Umbilical cord (tissue), 2 donors: ENCODE measurements around the gene CDO1. TPM values are rescaled to one million over a fixed set of nuclear protein-coding genes. Genes with fewer than 3 reads are reported as not detected.

Experiments used
- DNase-seq: peaks from one replicate; pipeline ENCODE4 v3.0.0-alpha.2; 2015; ENCODE audit warnings: low spot score
- total RNA-seq: library from RNA; depleted of rRNA; stranded (reverse); fragments of >200 nt; gene quantifications from one replicate; pipeline ENCODE4 v1.2.3, GENCODE V29; 2014; ENCODE audit warnings: low replicate concordance; ENCODE audit not compliant: insufficient read depth

The CDO1 gene
- not detected for total RNA-seq

GRCh38 chr5:115816226-115817081 is at the start of gene CDO1:
CDO1 (minus strand) TSS chr5:115816659; CDS start chr5:115816397, 262 bp downstream.
- peak; percentile 68 for DNase-seq

- DNase-seq = peak; percentile 15
Observed at GRCh38 chr5:115859378-115859777, 42.9 kb upstream of the CDO1 start.

- DNase-seq = no peak
Observed at GRCh38 chr5:115858396-115858795, 41.9 kb upstream of the CDO1 start.

GRCh38 chr5:115857626-115858349 is 41.3 kb upstream of the CDO1 start:
- DNase-seq = peak; percentile 19

GRCh38 chr5:115857057-115857479 is 40.6 kb upstream of the CDO1 start:
- peak; percentile 27 for DNase-seq

- no peak for DNase-seq
Observed at GRCh38 chr5:115855959-115856358, 39.5 kb upstream of the CDO1 start.

GRCh38 chr5:115854139-115854538 is 37.7 kb upstream of the CDO1 start:
- DNase-seq = no peak

- DNase-seq = peak; percentile 59
Observed at GRCh38 chr5:115850744-115851416, 34.4 kb upstream of the CDO1 start.

- no peak for DNase-seq
Observed at GRCh38 chr5:115849258-115849798, 32.9 kb upstream of the CDO1 start.

- DNase-seq = no peak
Observed at GRCh38 chr5:115847290-115847689, 30.8 kb upstream of the CDO1 start.

GRCh38 chr5:115844321-115844817 is 27.9 kb upstream of the CDO1 start:
- peak; percentile 21 for DNase-seq

GRCh38 chr5:115843444-115844130 is 27.1 kb upstream of the CDO1 start:
- DNase-seq = no peak

- no peak for DNase-seq
Observed at GRCh38 chr5:115842952-115843351, 26.5 kb upstream of the CDO1 start.

- DNase-seq = no peak
Observed at GRCh38 chr5:115842089-115842935, 25.9 kb upstream of the CDO1 start.

- DNase-seq = peak; percentile 98
Observed at GRCh38 chr5:115841382-115842088, 25.1 kb upstream of the CDO1 start, which contains the start of the genes AP3S1 and ATG12. AP3S1 (plus strand) TSS chr5:115841935; CDS start chr5:115842038, 103 bp downstream. ATG12 (minus strand) TSS chr5:115841565; CDS start chr5:115841552, 13 bp downstream.

- peak; percentile 10 for DNase-seq
Observed at GRCh38 chr5:115840873-115841272, 24.4 kb upstream of the CDO1 start.

GRCh38 chr5:115838885-115839518 is 22.5 kb upstream of the CDO1 start:
- DNase-seq = peak; percentile 61

- DNase-seq = no peak
Observed at GRCh38 chr5:115835481-115835880, 19.0 kb upstream of the CDO1 start.
